ENCODE measurements around the gene TOP2A. TPM values are rescaled to one million over a fixed set of nuclear protein-coding genes. Genes with fewer than 3 reads are reported as not detected.
"Not testable (repeated sequence)": the region's sequence is repeated elsewhere in the genome, so short reads cannot be mapped to it uniquely, and the experiment has no call there.

TOP2A gene
- total RNA-seq, 2 donors from 2014 or later, result 0.47 to 4.2 TPM

- ATAC-seq (no peak), DNase-seq (no peak)
- intact Hi-C loops (cut with DNase I), result loop anchor here (5.0 to 10.0 kb wide), 3 partner anchors 45 to 105 kb away; partner anchors contain the start of genes GJD3 (in 1 of the 2) and RARA (in 1 of the 2)
These were observed 7.6 kb downstream of the TOP2A start for GRCh38 chr17:40410082-40410481.

GRCh38 chr17:40409540-40409939, 8.2 kb downstream of the TOP2A start:
- ATAC-seq; DNase-seq; intact Hi-C loops (cut with DNase I): not testable (repeated sequence)

- DNase-seq (no peak), ATAC-seq (no peak)
- intact Hi-C loops (cut with DNase I), result no loop called here
These were observed 10.2 kb downstream of the TOP2A start for GRCh38 chr17:40407460-40407859.

GRCh38 chr17:40404003-40404402, 13.7 kb downstream of the TOP2A start:
- ATAC-seq (no peak), DNase-seq (no peak)
- intact Hi-C loops (cut with DNase I), result no loop called here

GRCh38 chr17:40402668-40403067, 15.0 kb downstream of the TOP2A start:
- intact Hi-C loops (cut with DNase I), result no loop called here
- DNase-seq (no peak), ATAC-seq (no peak)

GRCh38 chr17:40399185-40399584, 18.5 kb downstream of the TOP2A start:
- DNase-seq (no peak), ATAC-seq (peak; percentile 53 to 67)
- intact Hi-C loops (cut with DNase I), result loop anchor here (1.0 to 10.0 kb wide), 2 partner anchors 126 to 134 kb away; no protein-coding TSS in a partner anchor

- ATAC-seq; DNase-seq; intact Hi-C loops (cut with DNase I): not testable (repeated sequence)
These were observed 31.1 kb downstream of the TOP2A start for GRCh38 chr17:40386555-40386954.

GRCh38 chr17:40382251-40382650, 35.4 kb downstream of the TOP2A start:
- intact Hi-C loops (cut with DNase I), result no loop called here
- ATAC-seq (no peak), DNase-seq (no peak)

GRCh38 chr17:40378966-40379365, 38.7 kb downstream of the TOP2A start:
- ATAC-seq (no peak), DNase-seq (no peak)
- intact Hi-C loops (cut with DNase I), result no loop called here

GRCh38 chr17:40377832-40378231, 39.9 kb downstream of the TOP2A start:
- ATAC-seq (no peak), DNase-seq (no peak)
- intact Hi-C loops (cut with DNase I), result no loop called here

- intact Hi-C loops (cut with DNase I); DNase-seq; ATAC-seq: not testable (repeated sequence)
These were observed 41.2 kb downstream of the TOP2A start for GRCh38 chr17:40376541-40376940.

- intact Hi-C loops (cut with DNase I), result not testable (repeated sequence)
These were observed 41.9 kb downstream of the TOP2A start for GRCh38 chr17:40375786-40376185.

GRCh38 chr17:40374821-40375498, 42.7 kb downstream of the TOP2A start:
- ATAC-seq, result no peak
- DNase-seq, result no peak
- intact Hi-C loops (cut with DNase I), result no loop called here

More at GRCh38 chr17:40375786-40376185, 41.9 kb downstream of the TOP2A start:
- not testable (repeated sequence) for DNase-seq, ATAC-seq

- ATAC-seq (no peak), DNase-seq (no peak)
- intact Hi-C loops (cut with DNase I), result no loop called here
These were observed 43.7 kb downstream of the TOP2A start for GRCh38 chr17:40373999-40374398.

GRCh38 chr17:40373324-40373723, 44.4 kb downstream of the TOP2A start:
- no peak for ATAC-seq
- DNase-seq, result no peak
- intact Hi-C loops (cut with DNase I), result no loop called here

GRCh38 chr17:40372644-40373043, 45.1 kb downstream of the TOP2A start:
- DNase-seq; intact Hi-C loops (cut with DNase I): not testable (repeated sequence)

GRCh38 chr17:40372031-40372430, 45.7 kb downstream of the TOP2A start:
- no peak for DNase-seq
- no peak for ATAC-seq
- intact Hi-C loops (cut with DNase I), result no loop called here

More at GRCh38 chr17:40372644-40373043, 45.1 kb downstream of the TOP2A start:
- ATAC-seq, result not testable (repeated sequence)

GRCh38 chr17:40371261-40371929, 46.3 kb downstream of the TOP2A start:
- ATAC-seq (peak in 1 of 2 donors; percentile 29), DNase-seq (no peak)
- intact Hi-C loops (cut with DNase I), result no loop called here

GRCh38 chr17:40369923-40370322, 47.8 kb downstream of the TOP2A start:
- ATAC-seq, result no peak
- intact Hi-C loops (cut with DNase I), result loop anchor here in 1 of 2 donors (10.0 kb wide), 1 partner anchor 45 kb away; the partner anchor contains the start of gene TOP2A
- no peak for DNase-seq

- ATAC-seq, DNase-seq: not testable (repeated sequence)
- intact Hi-C loops (cut with DNase I), result loop anchor here in 1 of 2 donors (10.0 kb wide), 1 partner anchor 47 kb away; the partner anchor contains the start of gene TOP2A
These were observed 50.0 kb downstream of the TOP2A start for GRCh38 chr17:40367728-40368127.

Data from left cardiac atrium (tissue), 4 donors.